Measurements from ENCODE around the gene MTA1.

The MTA1 gene

DNA sequence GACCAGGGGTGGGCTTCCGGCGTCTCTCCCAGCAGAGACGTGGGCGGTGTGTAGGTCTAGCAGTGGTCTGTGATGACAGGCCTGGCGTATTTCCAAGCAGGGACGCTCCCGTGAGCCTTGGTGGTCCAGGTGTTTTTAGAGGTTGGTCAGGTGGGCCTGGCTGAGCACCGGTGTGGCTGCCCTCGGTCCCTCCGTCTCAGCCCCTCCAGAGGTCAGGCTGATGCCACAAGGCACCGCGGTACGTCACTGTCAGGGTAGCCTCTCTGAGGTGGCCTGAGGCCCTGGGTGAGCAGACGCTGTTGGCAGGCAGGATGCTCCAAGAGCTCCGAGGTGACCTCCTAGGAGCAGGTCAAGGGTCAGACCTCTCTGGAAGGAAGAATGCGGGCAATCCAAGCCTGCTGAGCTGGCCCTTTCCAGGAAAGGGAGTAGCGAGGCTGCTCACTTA, 13.6 kb downstream of the MTA1 start:
- Histone ChIP-seq H3K27me3 (ENCODE audit: insufficient read depth, low read length) (no peaks in the 10 kb centered on the region), H4K91ac (ENCODE audit: low read depth, low read length) (no peak overlapping the region), H2AK5ac (ENCODE audit: low read length) (no peak overlapping the region), H2BK5ac (ENCODE audit: low read depth, low read length, poor library complexity) (no peak overlapping the region), H3K79me2 (ENCODE audit: control insufficient read depth, insufficient read depth, low read length, poor library complexity) (peaks cover 5% of the 10 kb centered on the region), H3K9me3 (ENCODE audit: insufficient read depth, low read depth, low read length) (no peaks in the 10 kb centered on the region), H2BK12ac (ENCODE audit: low read length) (no peak overlapping the region), H3K4me2 (ENCODE audit: low read length) (no peak overlapping the region), H3K9ac (ENCODE audit: low read length) (no peak overlapping the region), H3K23ac (ENCODE audit: low read length) (no peak overlapping the region), H3K27ac (ENCODE audit: low read depth, low read length) (no peak overlapping the region), H3K4me3 (ENCODE audit: low read depth, low read length) (no peak overlapping the region), H3K18ac (ENCODE audit: low read length) (peak overlapping the region; percentile 19), H3K14ac (ENCODE audit: low read length) (no peak overlapping the region), H2BK120ac (ENCODE audit: insufficient read depth, low read length, poor library complexity) (no peak overlapping the region), H3K79me1 (ENCODE audit: low read length) (no peaks in the 10 kb centered on the region), H2AFZ (ENCODE audit: insufficient read depth, low read length, poor library complexity) (no peak overlapping the region), H3K36me3 (ENCODE audit: control insufficient read depth in 1 of 2, insufficient read depth in 2 of 2, low read length in 2 of 2) (peaks cover 7 to 13% of the 10 kb centered on the region in 2 experiments), H4K8ac (ENCODE audit: low read depth, low read length) (no peak overlapping the region), H3K4me1 (ENCODE audit: control insufficient read depth in 1 of 2, insufficient read depth in 2 of 2, low read length in 2 of 2) (peaks cover 6 to 7% of the 10 kb centered on the region in 2 experiments), H3K4ac (ENCODE audit: low read depth, low read length) (no peak overlapping the region), H4K12ac (ENCODE audit: low read depth, low read length) (no peak overlapping the region)
- peak; percentile 78 to 83 for DNase-seq
- no CpG with 5 or more reads among the region's 17 CpGs for WGBS (ENCODE audit: extremely low coverage, insufficient coverage, insufficient read length)

DNA sequence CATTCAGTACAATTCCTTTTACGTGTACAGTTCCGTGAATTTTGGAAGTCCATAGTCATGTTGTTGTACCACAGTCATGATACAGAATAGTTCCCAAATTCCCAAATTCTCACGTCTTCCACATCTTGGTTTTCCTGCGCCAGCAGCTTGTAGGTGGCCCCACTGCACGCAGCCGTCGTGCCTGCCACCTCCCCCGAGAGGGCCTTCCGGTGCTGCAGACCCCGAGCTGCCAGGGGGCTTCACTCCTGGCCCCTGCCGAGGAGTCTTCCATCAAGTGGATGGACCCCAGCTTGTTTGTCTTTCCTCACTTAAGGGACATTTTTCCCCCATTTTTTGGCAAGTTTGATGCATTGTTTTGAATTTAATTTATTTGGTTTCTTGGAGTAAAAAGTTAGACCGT, 16.8 kb downstream of the MTA1 start:
- H3K4me1 ChIP-seq (ENCODE audit: control insufficient read depth in 1 of 2, insufficient read depth in 2 of 2, low read length in 2 of 2) = peaks cover 6 to 7% of the 10 kb centered on the region in 2 experiments
- no peak overlapping the region for H4K8ac ChIP-seq (ENCODE audit: low read depth, low read length)
- H3K79me1 ChIP-seq (ENCODE audit: low read length) = no peaks in the 10 kb centered on the region
- WGBS (ENCODE audit: extremely low coverage, insufficient coverage, insufficient read length) = no CpG with 5 or more reads among the region's 12 CpGs
- H2AFZ ChIP-seq (ENCODE audit: insufficient read depth, low read length, poor library complexity) = no peak overlapping the region
- no peak overlapping the region for H2AK5ac ChIP-seq (ENCODE audit: low read length)
- H3K9me3 ChIP-seq (ENCODE audit: insufficient read depth, low read depth, low read length) = no peaks in the 10 kb centered on the region
- H3K27me3 ChIP-seq (ENCODE audit: insufficient read depth, low read length) = no peaks in the 10 kb centered on the region
- peak overlapping the region; percentile 34 for H3K4ac ChIP-seq (ENCODE audit: low read depth, low read length)
- no peak overlapping the region for H4K12ac ChIP-seq (ENCODE audit: low read depth, low read length)
- H3K23ac ChIP-seq (ENCODE audit: low read length) = no peak overlapping the region
- peaks cover 3% of the 10 kb centered on the region for H3K79me2 ChIP-seq (ENCODE audit: control insufficient read depth, insufficient read depth, low read length, poor library complexity)
- peaks cover 19 to 30% of the 10 kb centered on the region in 2 experiments for H3K36me3 ChIP-seq (ENCODE audit: control insufficient read depth in 1 of 2, insufficient read depth in 2 of 2, low read length in 2 of 2)
- no peak overlapping the region for H2BK5ac ChIP-seq (ENCODE audit: low read depth, low read length, poor library complexity)
- H3K14ac ChIP-seq (ENCODE audit: low read length) = no peak overlapping the region
- H2BK120ac ChIP-seq (ENCODE audit: insufficient read depth, low read length, poor library complexity) = no peak overlapping the region
- H3K4me2 ChIP-seq (ENCODE audit: low read length) = no peak overlapping the region
- no peak overlapping the region for H3K4me3 ChIP-seq (ENCODE audit: low read depth, low read length)
- H4K91ac ChIP-seq (ENCODE audit: low read depth, low read length) = no peak overlapping the region
- H3K9ac ChIP-seq (ENCODE audit: low read length) = no peak overlapping the region
- H2BK12ac ChIP-seq (ENCODE audit: low read length) = no peak overlapping the region
- no peak overlapping the region for H3K27ac ChIP-seq (ENCODE audit: low read depth, low read length)
- H3K18ac ChIP-seq (ENCODE audit: low read length) = no peak overlapping the region
- no peak for DNase-seq

DNA sequence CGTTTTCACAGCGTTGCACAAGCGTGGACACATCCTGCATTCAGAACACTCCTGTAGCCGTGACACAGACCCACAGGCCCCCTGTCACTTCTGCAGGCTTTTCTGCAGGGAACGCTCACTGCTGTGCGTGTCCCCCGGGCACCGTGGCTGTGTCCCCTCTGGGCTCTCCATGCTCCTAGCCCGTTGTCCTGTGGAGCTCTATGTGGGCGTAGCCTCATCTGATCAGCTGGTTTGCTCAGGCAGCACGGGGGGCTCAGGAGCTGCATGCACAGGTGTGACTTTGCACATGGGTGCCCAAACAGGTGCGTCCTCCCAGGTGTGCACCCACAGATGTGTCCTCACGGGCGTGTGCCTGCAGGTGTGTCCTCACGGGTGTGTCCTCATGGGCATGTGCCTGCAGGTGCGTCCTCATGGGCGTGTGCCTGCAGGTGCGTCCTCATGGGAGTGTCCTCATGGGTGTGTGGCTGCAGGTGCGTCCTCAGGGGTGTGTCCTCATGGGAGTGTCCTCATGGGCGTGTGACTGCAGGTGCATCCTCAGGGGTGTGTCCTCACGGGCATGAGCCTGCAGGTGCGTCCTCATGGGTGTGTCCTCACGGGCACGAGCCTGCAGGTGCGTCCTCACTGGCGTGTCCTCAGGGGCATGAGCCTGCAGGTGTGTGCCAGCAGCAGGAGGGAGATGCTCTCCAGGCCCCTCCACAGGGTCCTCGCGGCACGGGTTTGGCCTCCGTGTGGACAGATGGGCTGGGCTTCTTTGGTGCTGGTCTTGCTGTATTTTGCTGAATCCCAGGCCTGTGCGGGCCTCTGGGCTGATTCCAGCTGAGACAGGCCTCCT, 17.5 kb downstream of the MTA1 start:
- no peak overlapping the region for H2AFZ ChIP-seq (ENCODE audit: insufficient read depth, low read length, poor library complexity)
- H2BK12ac ChIP-seq (ENCODE audit: low read length) = no peak overlapping the region
- peaks cover 20 to 29% of the 10 kb centered on the region in 2 experiments for H3K36me3 ChIP-seq (ENCODE audit: control insufficient read depth in 1 of 2, insufficient read depth in 2 of 2, low read length in 2 of 2)
- no CpG with 5 or more reads among the region's 31 CpGs for WGBS (ENCODE audit: extremely low coverage, insufficient coverage, insufficient read length)
- H3K79me2 ChIP-seq (ENCODE audit: control insufficient read depth, insufficient read depth, low read length, poor library complexity) = peaks cover 3% of the 10 kb centered on the region
- H4K8ac ChIP-seq (ENCODE audit: low read depth, low read length) = no peak overlapping the region
- H3K27ac ChIP-seq (ENCODE audit: low read depth, low read length) = no peak overlapping the region
- no peak overlapping the region for H3K4me3 ChIP-seq (ENCODE audit: low read depth, low read length)
- H3K14ac ChIP-seq (ENCODE audit: low read length) = no peak overlapping the region
- no peak overlapping the region for H3K9ac ChIP-seq (ENCODE audit: low read length)
- H3K23ac ChIP-seq (ENCODE audit: low read length) = no peak overlapping the region
- no peak overlapping the region for H2BK120ac ChIP-seq (ENCODE audit: insufficient read depth, low read length, poor library complexity)
- H3K27me3 ChIP-seq (ENCODE audit: insufficient read depth, low read length) = no peaks in the 10 kb centered on the region
- no peak overlapping the region for H2AK5ac ChIP-seq (ENCODE audit: low read length)
- DNase-seq = no peak
- H4K12ac ChIP-seq (ENCODE audit: low read depth, low read length) = no peak overlapping the region
- no peak overlapping the region for H4K91ac ChIP-seq (ENCODE audit: low read depth, low read length)
- H3K9me3 ChIP-seq (ENCODE audit: insufficient read depth, low read depth, low read length) = no peaks in the 10 kb centered on the region
- peaks cover 6 to 7% of the 10 kb centered on the region in 2 experiments for H3K4me1 ChIP-seq (ENCODE audit: control insufficient read depth in 1 of 2, insufficient read depth in 2 of 2, low read length in 2 of 2)
- H3K4me2 ChIP-seq (ENCODE audit: low read length) = no peak overlapping the region
- H2BK5ac ChIP-seq (ENCODE audit: low read depth, low read length, poor library complexity) = no peak overlapping the region
- H3K79me1 ChIP-seq (ENCODE audit: low read length) = no peaks in the 10 kb centered on the region
- H3K4ac ChIP-seq (ENCODE audit: low read depth, low read length) = peak overlapping the region; percentile 71
- H3K18ac ChIP-seq (ENCODE audit: low read length) = no peak overlapping the region

DNA sequence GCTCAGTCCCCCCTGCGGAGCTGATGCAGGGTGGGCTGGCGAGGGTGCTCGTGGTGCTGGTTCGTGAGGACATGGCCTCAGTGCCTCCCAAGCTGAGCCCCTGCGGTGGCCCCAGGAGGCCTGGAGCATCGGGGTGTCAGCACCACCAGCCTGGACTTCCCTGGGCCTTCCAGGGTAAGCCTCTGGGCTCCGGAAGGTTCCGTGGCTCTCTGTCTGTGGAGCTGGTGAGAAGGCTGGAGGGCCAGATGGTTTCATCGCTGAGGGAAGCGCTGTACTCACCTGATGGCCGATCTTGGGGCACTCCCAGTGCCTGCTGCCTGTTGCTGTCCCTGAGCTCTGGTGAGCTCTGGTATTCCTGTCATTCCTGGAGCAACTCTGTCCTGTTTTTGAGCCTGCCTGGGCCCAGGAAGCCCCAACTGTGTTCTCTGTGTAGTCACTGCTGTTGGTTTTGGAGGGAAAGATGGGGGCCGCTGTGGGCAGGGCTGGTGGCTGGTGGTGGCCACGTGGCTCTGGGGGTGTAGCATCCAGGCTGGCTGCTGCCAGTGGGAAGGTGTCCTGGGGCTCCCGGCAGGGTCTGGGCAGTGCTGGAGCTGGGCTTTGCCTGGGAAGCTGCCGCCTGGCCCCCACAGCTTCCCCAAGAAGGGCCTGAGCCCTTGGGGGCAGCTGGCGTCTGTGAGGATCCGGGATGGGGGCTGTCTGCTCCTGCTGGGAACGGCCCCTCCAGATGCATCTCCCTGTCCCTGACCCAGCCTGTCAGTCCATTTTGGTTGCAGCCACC, 18.3 kb downstream of the MTA1 start:
- peaks cover 3% of the 10 kb centered on the region for H3K79me2 ChIP-seq (ENCODE audit: control insufficient read depth, insufficient read depth, low read length, poor library complexity)

More for the DNA sequence above, 18.3 kb downstream of the MTA1 start:
- H3K4ac ChIP-seq (ENCODE audit: low read depth, low read length) = peak overlapping the region; percentile 71
- peak overlapping the region; percentile 21 for H3K18ac ChIP-seq (ENCODE audit: low read length)
- peaks cover 3% of the 10 kb centered on the region for H3K9me3 ChIP-seq (ENCODE audit: insufficient read depth, low read depth, low read length)
- no peak for DNase-seq
- H3K27me3 ChIP-seq (ENCODE audit: insufficient read depth, low read length) = no peaks in the 10 kb centered on the region
- H4K8ac ChIP-seq (ENCODE audit: low read depth, low read length) = no peak overlapping the region
- WGBS (ENCODE audit: extremely low coverage, insufficient coverage, insufficient read length) = no CpG with 5 or more reads among the region's 18 CpGs
- H3K14ac ChIP-seq (ENCODE audit: low read length) = no peak overlapping the region
- no peak overlapping the region for H4K91ac ChIP-seq (ENCODE audit: low read depth, low read length)
- H4K12ac ChIP-seq (ENCODE audit: low read depth, low read length) = no peak overlapping the region
- no peak overlapping the region for H2BK120ac ChIP-seq (ENCODE audit: insufficient read depth, low read length, poor library complexity)
- no peak overlapping the region for H2BK12ac ChIP-seq (ENCODE audit: low read length)
- no peak overlapping the region for H2BK5ac ChIP-seq (ENCODE audit: low read depth, low read length, poor library complexity)
- H3K23ac ChIP-seq (ENCODE audit: low read length) = no peak overlapping the region
- no peak overlapping the region for H2AK5ac ChIP-seq (ENCODE audit: low read length)
- H3K4me3 ChIP-seq (ENCODE audit: low read depth, low read length) = no peak overlapping the region
- H2AFZ ChIP-seq (ENCODE audit: insufficient read depth, low read length, poor library complexity) = no peak overlapping the region
- peaks cover 28 to 35% of the 10 kb centered on the region in 2 experiments for H3K36me3 ChIP-seq (ENCODE audit: control insufficient read depth in 1 of 2, insufficient read depth in 2 of 2, low read length in 2 of 2)
- H3K4me2 ChIP-seq (ENCODE audit: low read length) = no peak overlapping the region
- no peak overlapping the region for H3K9ac ChIP-seq (ENCODE audit: low read length)
- H3K27ac ChIP-seq (ENCODE audit: low read depth, low read length) = no peak overlapping the region
- no peaks in the 10 kb centered on the region for H3K79me1 ChIP-seq (ENCODE audit: low read length)
- H3K4me1 ChIP-seq (ENCODE audit: control insufficient read depth in 1 of 2, insufficient read depth in 2 of 2, low read length in 2 of 2) = peaks cover 4 to 6% of the 10 kb centered on the region in 2 experiments

Data from trophoblast cell (in vitro differentiated cells and primary cell).